ENCODE results near the gene TIGD7. TPM values are rescaled to one million over a fixed set of nuclear protein-coding genes. Genes with fewer than 3 reads are reported as not detected.
A peak's percentile ranks its signal among the peaks of the same experiment; 100 is the strongest.

The TIGD7 gene
- total RNA-seq: 1 to 10 TPM; 6.3 to 9.8 TPM
- long read RNA-seq, transcript TIGD7-201 (2 exons, 3,612 nt): major isoform, 12 of 26 reads
- long read RNA-seq, transcript TIGD7-204 (2 exons, 594 nt): minor isoform, 6 of 26 reads
- long read RNA-seq, partial matches to known transcripts: 0 of 26 reads
- long read RNA-seq, other reads (novel, unspliced or antisense): 4 of 26 reads

GRCh38 chr16:3305109-3306068 lies at the start of gene TIGD7, which contains the start of gene ZNF75A:
TIGD7 (minus strand) TSS chr16:3305430; CDS start chr16:3300614, 4,816 bp downstream.
ZNF75A (plus strand) TSS chr16:3305497; CDS start chr16:3308429, 2,932 bp downstream.
- peak; percentile 98 to 100 for ATAC-seq
- intact Hi-C loops (cut with DNase I): no loop called here
- DNase-seq: peak; percentile 92

DNA sequence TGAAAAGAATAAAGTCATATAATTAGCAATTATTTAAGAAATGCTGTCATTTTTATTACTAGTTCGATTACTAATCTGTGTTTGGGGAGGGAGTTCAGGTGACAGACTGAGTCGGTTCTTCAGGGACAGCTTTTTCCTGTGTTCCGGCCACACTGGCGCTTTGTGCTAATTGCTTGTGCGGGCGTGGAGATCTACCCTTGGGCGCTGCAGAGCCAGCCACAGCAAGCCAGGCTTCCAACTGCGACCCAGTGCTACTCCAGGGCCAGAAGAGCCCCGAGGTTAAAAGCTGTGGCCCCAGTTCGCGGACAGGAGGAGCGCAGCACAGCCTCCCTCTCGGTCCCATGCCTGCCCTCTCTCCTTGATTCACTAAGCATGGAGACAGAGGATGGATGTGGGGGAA lies 43.9 kb upstream of the TIGD7 start:
- ATAC-seq: no peak
- intact Hi-C loops (cut with DNase I): no loop called here
- DNase-seq: no peak

GRCh38 chr16:3348547-3349167 lies 43.4 kb upstream of the TIGD7 start:
- ATAC-seq (no peak), DNase-seq (no peak)
- intact Hi-C loops (cut with DNase I): no loop called here

- ATAC-seq (no peak), DNase-seq (no peak)
- intact Hi-C loops (cut with DNase I): no loop called here
Observed at GRCh38 chr16:3347586-3347985, 42.4 kb upstream of the TIGD7 start.

- no peak for ATAC-seq
- no peak for DNase-seq
- intact Hi-C loops (cut with DNase I): no loop called here
Observed at GRCh38 chr16:3346041-3346440, 40.8 kb upstream of the TIGD7 start.

DNA sequence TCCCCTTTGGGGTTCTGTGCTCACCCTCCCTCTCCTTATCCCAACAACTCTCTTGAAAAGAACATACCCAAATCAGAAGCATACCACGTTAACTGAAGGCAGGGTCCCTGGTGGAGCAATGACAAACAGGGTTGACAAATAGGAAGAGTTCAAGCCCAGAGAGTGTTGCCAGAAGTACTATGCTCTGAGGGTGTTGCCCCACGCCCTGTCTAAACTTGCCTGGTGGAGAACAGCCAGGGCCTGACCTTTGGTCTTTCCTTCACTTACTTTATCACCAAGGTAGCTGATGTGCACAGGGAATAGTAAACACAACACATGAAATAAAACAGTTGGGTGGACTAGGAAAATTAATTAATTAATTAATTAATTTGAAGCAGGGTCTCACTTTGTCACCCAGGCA lies 23.4 kb upstream of the TIGD7 start:
- no peak for ATAC-seq
- no peak for DNase-seq
- intact Hi-C loops (cut with DNase I): loop anchor here in 1 of 2 donors (10.0 kb wide), 1 partner anchor 134 kb away; no protein-coding TSS in a partner anchor

- DNase-seq (no peak), ATAC-seq (no peak)
- intact Hi-C loops (cut with DNase I): loop anchor here in 1 of 2 donors (10.0 kb wide), 1 partner anchor 133 kb away; no protein-coding TSS in a partner anchor
Observed at GRCh38 chr16:3328104-3328503, 22.9 kb upstream of the TIGD7 start.

DNA sequence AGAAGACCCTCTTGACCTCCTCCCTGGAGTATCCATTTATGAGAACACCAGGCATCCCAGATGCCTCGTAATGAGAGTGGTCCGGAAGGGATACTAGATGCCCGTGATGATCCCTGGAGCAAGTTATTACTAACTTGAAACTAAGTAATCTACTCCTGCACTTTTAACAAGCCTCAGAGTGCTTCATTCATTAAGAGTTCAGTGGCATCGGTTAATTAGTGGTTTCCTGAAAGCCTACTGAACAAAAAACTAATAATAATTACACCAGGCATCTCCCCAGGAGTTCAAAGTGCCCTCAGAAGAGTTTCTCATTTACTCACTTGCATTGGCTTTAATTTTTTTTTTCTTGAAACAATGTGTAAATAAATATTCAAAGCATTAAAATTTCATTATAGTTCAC lies 22.3 kb upstream of the TIGD7 start:
- DNase-seq (no peak), ATAC-seq (no peak)
- intact Hi-C loops (cut with DNase I): loop anchor here in 1 of 2 donors (10.0 kb wide), 1 partner anchor 133 kb away; no protein-coding TSS in a partner anchor

GRCh38 chr16:3321816-3322215 lies 16.6 kb upstream of the TIGD7 start:
- intact Hi-C loops (cut with DNase I): loop anchor here in 1 of 2 donors (10.0 kb wide), 1 partner anchor 127 kb away; no protein-coding TSS in a partner anchor
- ATAC-seq: no peak

GRCh38 chr16:3317315-3317999 lies 12.2 kb upstream of the TIGD7 start:
- ATAC-seq (no peak), DNase-seq (no peak)
- intact Hi-C loops (cut with DNase I): no loop called here

More at GRCh38 chr16:3321816-3322215, 16.6 kb upstream of the TIGD7 start:
- no peak for DNase-seq

GRCh38 chr16:3311496-3311895 lies 6.3 kb upstream of the TIGD7 start:
- ATAC-seq (no peak), DNase-seq (no peak)
- intact Hi-C loops (cut with DNase I): no loop called here

DNA sequence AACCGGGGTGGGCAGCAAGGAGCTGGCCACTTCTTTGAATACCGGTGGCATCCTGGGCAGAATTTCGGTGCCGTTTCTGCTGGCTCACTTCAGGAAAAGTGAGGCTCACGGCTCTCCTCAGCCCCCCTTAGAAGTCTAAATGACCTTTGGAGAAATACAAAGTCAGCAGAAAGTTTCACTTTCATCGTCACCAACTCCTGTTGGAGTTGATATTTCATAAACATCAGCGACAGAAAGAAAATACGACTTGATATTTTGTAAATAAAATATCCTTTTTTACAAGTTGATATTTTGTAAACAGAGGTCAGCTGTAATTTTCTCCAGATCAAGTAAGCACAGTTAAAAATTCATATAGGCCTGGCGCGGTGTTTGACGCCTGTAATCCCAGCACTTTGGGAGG lies 848 bp upstream of the TIGD7 start:
- ATAC-seq (no peak), DNase-seq (no peak)
- intact Hi-C loops (cut with DNase I): no loop called here

- DNase-seq (no peak), ATAC-seq (no peak)
- intact Hi-C loops (cut with DNase I): no loop called here
Observed at GRCh38 chr16:3304370-3304769, 860 bp downstream of the TIGD7 start.

DNA sequence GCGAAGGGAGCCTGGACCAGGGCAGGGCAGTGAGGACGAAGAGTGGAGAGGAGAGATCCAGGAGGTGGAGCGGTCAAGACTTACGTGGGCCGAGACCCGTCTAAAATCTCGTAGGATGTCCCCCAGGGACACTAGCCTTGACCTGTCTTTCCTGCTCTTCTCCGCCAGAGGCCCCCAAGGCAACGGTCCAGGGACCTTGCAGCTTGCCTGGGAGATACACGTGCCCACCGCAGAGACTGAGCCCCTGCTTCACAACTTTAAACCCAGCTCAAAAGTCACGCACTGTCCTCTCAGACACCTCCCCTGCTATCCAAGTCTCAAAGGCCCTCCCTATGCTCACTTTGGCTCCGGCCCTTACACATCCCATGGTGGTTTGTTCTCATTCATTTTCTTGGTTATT lies 9.4 kb downstream of the TIGD7 start:
- DNase-seq: no peak
- peak in 1 of 2 donors; percentile 18 for ATAC-seq
- intact Hi-C loops (cut with DNase I): no loop called here

- ATAC-seq (peak in 1 of 2 donors; percentile 55), DNase-seq (no peak)
- intact Hi-C loops (cut with DNase I): no loop called here
Observed at GRCh38 chr16:3295209-3295608, 10.0 kb downstream of the TIGD7 start.

DNA sequence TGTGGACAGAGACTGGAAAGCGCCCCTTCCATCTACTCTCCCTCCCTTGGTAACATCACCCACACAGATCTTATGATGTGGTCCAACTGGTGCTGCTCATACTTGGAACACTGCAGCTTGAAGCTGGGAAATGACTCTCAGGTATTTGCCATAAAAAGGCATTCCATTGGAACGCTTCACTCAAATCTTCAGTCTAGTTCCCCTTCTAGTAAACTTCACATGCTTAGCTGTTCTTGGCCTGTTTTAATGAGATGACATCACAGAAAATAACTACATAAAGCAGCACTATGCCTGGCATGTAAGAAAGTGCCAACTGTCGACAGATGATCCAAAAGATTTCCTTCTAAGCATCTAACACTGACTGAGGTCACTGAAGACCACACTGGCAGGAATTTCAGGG lies 12.6 kb downstream of the TIGD7 start:
- intact Hi-C loops (cut with DNase I): no loop called here
- no peak for DNase-seq
- no peak for ATAC-seq

DNA sequence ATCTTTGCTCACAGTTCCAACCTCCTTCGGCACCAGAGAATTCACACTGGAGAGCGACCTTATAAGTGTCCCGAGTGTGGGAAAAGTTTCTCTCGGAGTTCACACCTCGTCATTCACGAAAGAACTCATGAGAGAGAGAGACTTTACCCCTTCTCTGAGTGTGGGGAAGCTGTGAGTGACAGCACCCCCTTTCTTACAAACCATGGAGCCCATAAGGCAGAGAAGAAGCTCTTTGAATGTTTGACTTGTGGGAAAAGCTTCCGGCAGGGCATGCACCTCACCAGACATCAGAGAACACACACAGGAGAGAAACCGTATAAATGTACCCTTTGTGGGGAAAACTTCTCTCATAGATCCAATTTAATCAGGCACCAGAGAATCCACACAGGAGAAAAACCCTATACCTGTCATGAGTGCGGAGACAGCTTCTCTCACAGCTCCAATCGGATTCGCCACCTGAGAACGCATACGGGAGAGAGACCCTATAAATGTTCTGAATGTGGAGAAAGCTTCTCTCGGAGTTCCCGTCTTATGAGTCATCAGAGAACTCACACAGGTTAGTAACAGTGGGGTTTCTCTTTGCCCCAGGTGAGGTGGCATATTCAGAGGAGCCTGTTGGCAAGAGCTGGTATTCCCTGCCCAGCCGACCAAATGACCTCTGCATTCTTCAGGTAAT lies 15.1 kb downstream of the TIGD7 start:
- intact Hi-C loops (cut with DNase I): no loop called here
- no peak for DNase-seq
- ATAC-seq: no peak

DNA sequence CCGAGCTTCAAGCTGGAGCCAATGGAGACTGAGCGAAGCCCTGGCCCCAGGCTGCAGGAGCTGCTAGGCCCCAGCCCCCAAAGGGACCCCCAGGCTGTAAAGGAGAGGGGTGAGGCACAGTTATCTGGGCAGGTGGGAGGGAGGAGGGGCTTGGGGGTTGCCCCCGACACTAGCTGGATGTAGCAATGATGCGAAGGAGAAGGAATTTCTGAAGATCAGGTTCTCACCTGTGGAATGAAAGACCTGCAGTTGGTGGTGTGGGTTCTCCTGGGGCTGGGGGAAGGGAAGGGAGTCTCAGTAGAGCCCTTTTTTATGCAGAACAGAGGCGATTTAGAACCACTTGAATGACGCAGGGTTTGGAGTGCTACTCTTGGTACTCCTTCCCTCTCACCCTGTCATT lies 20.1 kb downstream of the TIGD7 start:
- DNase-seq (no peak), ATAC-seq (no peak)
- intact Hi-C loops (cut with DNase I): no loop called here

All from left cardiac atrium (tissue), 4 donors.